Stomach (tissue), 4 donors: Measurements from ENCODE around the gene IAPP.

Experiments
- EP300 ChIP-seq: sonication (generic); formaldehyde crosslinking; IDR thresholded peaks from one replicate; pipeline ENCODE4 v1.6.1; 2017; ENCODE audit warnings: antibody characterized with exemption
- POLR2A ChIP-seq, 4 donors: fragments of 450-650 bp; IDR thresholded peaks; one replicate each; pipeline ENCODE4 v1.6.1; 2016; ENCODE audit warnings: antibody characterized with exemption in 4 of 4, control low read depth in 2 of 4, mild to moderate bottlenecking in 1 of 4, moderate library complexity in 1 of 4
- POLR2AphosphoS5 ChIP-seq, 3 donors: sonication (generic); formaldehyde crosslinking; IDR thresholded peaks; one replicate each; pipeline ENCODE4 v1.6.1; 2016; ENCODE audit warnings: antibody characterized with exemption in 3 of 3
- TF ChIP-seq, protein P1 (sequence below), 7 experiments: fragments of 450-650 bp in 4 of 7; fragments of 200-600 bp in 3 of 7; sonication (generic) in 3 of 7; IDR thresholded peaks; one replicate each; pipeline ENCODE4 v1.5.1; 2016 to 2019; ENCODE audit warnings: antibody characterized with exemption in 7 of 7, control low read depth in 2 of 7, mild to moderate bottlenecking in 1 of 7

GRCh38 chr12:21340403-21340802 is 32.3 kb upstream of the IAPP start:
- TF ChIP-seq, protein P1, sequence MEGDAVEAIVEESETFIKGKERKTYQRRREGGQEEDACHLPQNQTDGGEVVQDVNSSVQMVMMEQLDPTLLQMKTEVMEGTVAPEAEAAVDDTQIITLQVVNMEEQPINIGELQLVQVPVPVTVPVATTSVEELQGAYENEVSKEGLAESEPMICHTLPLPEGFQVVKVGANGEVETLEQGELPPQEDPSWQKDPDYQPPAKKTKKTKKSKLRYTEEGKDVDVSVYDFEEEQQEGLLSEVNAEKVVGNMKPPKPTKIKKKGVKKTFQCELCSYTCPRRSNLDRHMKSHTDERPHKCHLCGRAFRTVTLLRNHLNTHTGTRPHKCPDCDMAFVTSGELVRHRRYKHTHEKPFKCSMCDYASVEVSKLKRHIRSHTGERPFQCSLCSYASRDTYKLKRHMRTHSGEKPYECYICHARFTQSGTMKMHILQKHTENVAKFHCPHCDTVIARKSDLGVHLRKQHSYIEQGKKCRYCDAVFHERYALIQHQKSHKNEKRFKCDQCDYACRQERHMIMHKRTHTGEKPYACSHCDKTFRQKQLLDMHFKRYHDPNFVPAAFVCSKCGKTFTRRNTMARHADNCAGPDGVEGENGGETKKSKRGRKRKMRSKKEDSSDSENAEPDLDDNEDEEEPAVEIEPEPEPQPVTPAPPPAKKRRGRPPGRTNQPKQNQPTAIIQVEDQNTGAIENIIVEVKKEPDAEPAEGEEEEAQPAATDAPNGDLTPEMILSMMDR (IDR thresholded peaks at IDR 0.05) = no peak
- TF ChIP-seq POLR2A (IDR thresholded peaks at IDR 0.05) (no peak), POLR2AphosphoS5 (IDR thresholded peaks at IDR 0.05) (no peak), EP300 (no peak)
